ENCODE data around the gene AURKA. TPM values are rescaled to one million over a fixed set of nuclear protein-coding genes. Genes with fewer than 3 reads are reported as not detected.

Gene AURKA
- total and polyA plus RNA-seq, 9 of the 15 experiments (the other 6 are each of a cell fraction or from before 2014, with no cell fraction given) = 72.7 to 162 (median 113) TPM

DNA sequence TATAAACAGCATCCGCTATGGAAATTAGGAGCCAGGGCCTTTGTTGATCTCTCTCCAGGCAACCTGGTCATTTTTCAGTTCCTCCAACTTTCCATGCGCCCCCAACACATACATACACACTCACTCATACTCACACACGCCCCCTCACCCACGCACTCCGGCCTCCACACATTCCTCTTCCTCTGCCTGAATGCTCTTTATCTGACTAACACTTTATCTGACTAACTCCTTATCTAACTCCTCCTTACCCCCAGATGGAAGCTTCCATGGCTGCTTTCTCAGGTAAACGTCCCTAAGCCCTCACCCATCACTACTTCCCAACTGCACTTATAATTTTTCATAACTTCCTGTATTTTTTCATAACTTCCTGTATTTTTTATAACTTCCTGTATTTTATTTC is 37.5 kb upstream of the AURKA start (continued):
- TF ChIP-seq ATF7 (IDR thresholded peaks at IDR 0.05) (no peak), NR2C2 (CRISPR knock-in tag; IDR thresholded peaks at IDR 0.05) (no peak), NR2C2 (tag; IDR thresholded peaks at IDR 0.05) (no peak), JUND (IDR thresholded peaks at IDR 0.05; ENCODE audit: borderline replicate concordance, low read depth, low read length) (peak; percentile 55; the same call in 1 of the 2 replicates), JUND (tag; IDR thresholded peaks at IDR 0.05; ENCODE audit: borderline replicate concordance, low read depth, low read length) (peak; percentile 28; the same call in 1 of the 3 replicates), ZEB2 (IDR thresholded peaks at IDR 0.05) (peak; percentile 76), ZNF740 (CRISPR knock-in tag; IDR thresholded peaks at IDR 0.05) (no peak), ZNF740 (tag; IDR thresholded peaks at IDR 0.05) (no peak), RB1 (IDR thresholded peaks at IDR 0.05; ENCODE audit: low read depth) (no peak), ZNF79 (CRISPR knock-in tag; IDR thresholded peaks at IDR 0.05; ENCODE audit: low read depth) (no peak), SREBF1 (IDR thresholded peaks at IDR 0.05; ENCODE audit: borderline replicate concordance, low read depth, low read length) (no peak), ZSCAN32 (CRISPR knock-in tag; IDR thresholded peaks at IDR 0.05) (no peak), GTF2A2 (tag; IDR thresholded peaks at IDR 0.05) (no peak), MBD2 (IDR thresholded peaks at IDR 0.05; ENCODE audit: borderline replicate concordance, low read depth) (0 out of 2 replicates have a peak, but pooled peaks have one; percentile 23), GABPB2 (CRISPR knock-in tag; conservative IDR thresholded peaks at IDR 0.05) (no peak), ZNF436 (CRISPR knock-in tag; IDR thresholded peaks at IDR 0.05) (no peak), SMC3 (conservative IDR thresholded peaks at IDR 0.05; ENCODE audit: insufficient read depth, low read depth, low read length) (no peak), LCOR (CRISPR knock-in tag; IDR thresholded peaks at IDR 0.05) (no peak), ZBTB11 (CRISPR knock-in tag; IDR thresholded peaks at IDR 0.05) (no peak), HDAC1 (IDR thresholded peaks at IDR 0.05) (peak in 1 of 2 experiments; percentile 82; a peak in 2 of 4 replicates), BACH1 (tag; IDR thresholded peaks at IDR 0.05) (no peak), SP2 (IDR thresholded peaks at IDR 0.05; ENCODE audit: extremely low read depth, low read depth, low read length, poor library complexity, severe bottlenecking) (no peak), CBX2 (IDR thresholded peaks at IDR 0.05; ENCODE audit: insufficient read depth, low read length, poor library complexity, severe bottlenecking) (no peak)
- TF ChIP-seq, protein P1, sequence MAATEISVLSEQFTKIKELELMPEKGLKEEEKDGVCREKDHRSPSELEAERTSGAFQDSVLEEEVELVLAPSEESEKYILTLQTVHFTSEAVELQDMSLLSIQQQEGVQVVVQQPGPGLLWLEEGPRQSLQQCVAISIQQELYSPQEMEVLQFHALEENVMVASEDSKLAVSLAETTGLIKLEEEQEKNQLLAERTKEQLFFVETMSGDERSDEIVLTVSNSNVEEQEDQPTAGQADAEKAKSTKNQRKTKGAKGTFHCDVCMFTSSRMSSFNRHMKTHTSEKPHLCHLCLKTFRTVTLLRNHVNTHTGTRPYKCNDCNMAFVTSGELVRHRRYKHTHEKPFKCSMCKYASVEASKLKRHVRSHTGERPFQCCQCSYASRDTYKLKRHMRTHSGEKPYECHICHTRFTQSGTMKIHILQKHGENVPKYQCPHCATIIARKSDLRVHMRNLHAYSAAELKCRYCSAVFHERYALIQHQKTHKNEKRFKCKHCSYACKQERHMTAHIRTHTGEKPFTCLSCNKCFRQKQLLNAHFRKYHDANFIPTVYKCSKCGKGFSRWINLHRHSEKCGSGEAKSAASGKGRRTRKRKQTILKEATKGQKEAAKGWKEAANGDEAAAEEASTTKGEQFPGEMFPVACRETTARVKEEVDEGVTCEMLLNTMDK (IDR thresholded peaks at IDR 0.05; ENCODE audit: borderline replicate concordance, insufficient read depth, low read depth, low read length, poor library complexity, severe bottlenecking) = no peak

All from K562 (cell line).